Fibroblast of pulmonary artery (primary cell): Measurements from ENCODE around the gene RAPGEF5.

Source experiments
- DNase-seq: peaks from one replicate; pipeline ENCODE4 v3.0.0-alpha.2; 2010; ENCODE audit warnings: low read depth
- H3K4me3 ChIP-seq: replicated peaks from 2 replicates; pipeline ENCODE4 v1.5.1; 2011; ENCODE audit warnings: low read depth, mild to moderate bottlenecking, control low read depth, low read length, moderate library complexity
- CTCF ChIP-seq: IDR thresholded peaks from 2 replicates; pipeline ENCODE4 v1.5.1; 2011; ENCODE audit warnings: mild to moderate bottlenecking, control low read depth, low read length, inconsistent platforms; ENCODE audit errors: missing control alignments

The RAPGEF5 gene

GRCh38 chr7:22393913-22394729, 37.2 kb upstream of the RAPGEF5 start:
- TF ChIP-seq CTCF: no peak
- no peak for DNase-seq
- no peak overlapping the region for H3K4me3 ChIP-seq

GRCh38 chr7:22390516-22390915, 33.6 kb upstream of the RAPGEF5 start:
- H3K4me3 ChIP-seq: no peak overlapping the region
- no peak for TF ChIP-seq CTCF
- no peak for DNase-seq

- DNase-seq: no peak
- H3K4me3 ChIP-seq: no peak overlapping the region
- no peak for TF ChIP-seq CTCF
Observed at GRCh38 chr7:22389892-22390291, 32.9 kb upstream of the RAPGEF5 start.

GRCh38 chr7:22387583-22387982, 30.6 kb upstream of the RAPGEF5 start:
- peak; percentile 31 for DNase-seq
- no peak overlapping the region for H3K4me3 ChIP-seq
- TF ChIP-seq CTCF: no peak

GRCh38 chr7:22386865-22387264, 29.9 kb upstream of the RAPGEF5 start:
- no peak for DNase-seq
- TF ChIP-seq CTCF: no peak
- H3K4me3 ChIP-seq: no peak overlapping the region

GRCh38 chr7:22386206-22386858, 29.4 kb upstream of the RAPGEF5 start:
- no peak for TF ChIP-seq CTCF
- no peak for DNase-seq
- H3K4me3 ChIP-seq: no peak overlapping the region
